SH-SY5Y (cell line): Measurements from ENCODE around the gene TRDN.

ENCODE experiments used
- GATA2 ChIP-seq: IDR thresholded peaks from 2 replicates; pipeline ENCODE4 v1.6.1; 2011; ENCODE audit warnings: mild to moderate bottlenecking, low read depth, low read length
- GATA3 ChIP-seq: IDR thresholded peaks from 2 replicates; pipeline ENCODE4 v1.6.1; 2011; ENCODE audit warnings: low read depth, mild to moderate bottlenecking, low read length, moderate library complexity

DNA sequence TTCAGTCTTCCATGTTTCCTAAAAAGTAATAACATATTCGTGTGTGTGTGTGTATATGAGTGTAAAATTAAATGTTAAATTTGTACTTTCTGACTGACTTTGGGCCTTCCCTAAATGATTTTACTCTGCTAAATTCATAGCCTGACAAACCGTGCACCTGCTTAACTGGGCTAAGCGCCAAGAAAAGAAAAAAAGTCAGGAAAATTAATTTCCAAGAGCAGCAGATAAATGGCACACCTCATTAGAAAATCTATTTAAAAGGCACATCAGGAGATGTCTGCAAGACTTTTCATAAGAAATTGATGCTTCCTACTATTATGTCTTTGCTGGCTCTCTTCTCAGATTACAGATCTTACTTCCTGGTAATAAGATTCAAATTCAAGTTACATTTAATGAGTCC is 72.4 kb downstream of the TRDN start:
- TF ChIP-seq GATA2, result no peak
- TF ChIP-seq GATA3, result no peak
